ENCODE measurements around the gene RSRC2.
"Not testable (repeated sequence)": the region's sequence is repeated elsewhere in the genome, so short reads cannot be mapped to it uniquely, and the experiment has no call there.

The RSRC2 gene

GRCh38 chr12:122526683-122527477 lies at the start of gene RSRC2, which contains the start of gene KNTC1:
Gene RSRC2, minus strand, starts transcription at chr12:122526936. Its CDS starts 83 bp downstream, at chr12:122526853.
Gene KNTC1, plus strand, starts transcription at chr12:122527249. Its CDS starts 2,815 bp downstream, at chr12:122530064.
- H3K4me3 ChIP-seq (ENCODE audit: low read depth, low read length) = peak within 1 kb of the TSS; percentile 95

GRCh38 chr12:122571821-122572220 lies 45.1 kb upstream of the RSRC2 start:
- H3K4me3 ChIP-seq (ENCODE audit: low read depth, low read length) = no peak overlapping the region

GRCh38 chr12:122570006-122570405 lies 43.3 kb upstream of the RSRC2 start:
- H3K4me3 ChIP-seq (ENCODE audit: low read depth, low read length) = not testable (repeated sequence)

- no peak overlapping the region for H3K4me3 ChIP-seq (ENCODE audit: low read depth, low read length)
Measured at GRCh38 chr12:122569288-122569687, 42.6 kb upstream of the RSRC2 start.

DNA sequence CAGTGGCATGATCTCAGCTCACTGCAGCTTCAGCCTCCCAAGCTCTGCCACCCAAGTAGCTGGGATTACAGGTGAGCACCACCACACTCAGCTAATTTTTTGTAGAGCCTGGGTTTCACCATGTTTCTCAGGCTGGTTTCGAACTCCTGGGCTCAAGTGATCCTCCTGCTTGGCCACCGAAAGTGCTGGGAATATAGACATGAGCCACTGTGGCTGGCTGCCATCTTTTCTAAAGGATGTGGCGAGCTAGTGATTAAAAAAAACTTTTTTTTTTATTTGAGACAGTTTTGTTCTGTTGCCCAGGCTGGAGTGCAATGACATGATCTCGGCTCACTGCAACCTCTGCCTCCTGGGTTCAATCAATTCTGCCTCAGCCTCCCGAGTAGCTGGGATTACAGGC lies 40.1 kb upstream of the RSRC2 start:
- H3K4me3 ChIP-seq (ENCODE audit: low read depth, low read length) = not testable (repeated sequence)

DNA sequence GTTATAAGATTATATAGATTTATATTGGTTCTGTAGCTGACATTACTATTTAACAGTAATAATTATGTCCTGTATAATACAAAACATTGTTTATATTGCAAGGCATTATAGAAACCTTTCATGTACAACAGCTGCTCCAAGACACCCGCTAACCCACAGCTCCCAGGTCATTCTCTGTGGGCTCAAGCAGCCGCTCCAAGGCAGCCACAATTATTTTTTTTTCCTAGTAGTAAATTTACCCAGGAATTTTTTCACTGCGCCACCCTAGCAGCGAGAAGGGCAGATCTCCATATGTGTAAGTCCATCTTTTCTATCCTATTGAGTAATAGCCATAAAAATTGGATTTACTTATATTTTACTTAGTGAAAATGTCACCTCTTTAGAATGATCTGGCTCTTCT lies 36.6 kb upstream of the RSRC2 start:
- no peak overlapping the region for H3K4me3 ChIP-seq (ENCODE audit: low read depth, low read length)

DNA sequence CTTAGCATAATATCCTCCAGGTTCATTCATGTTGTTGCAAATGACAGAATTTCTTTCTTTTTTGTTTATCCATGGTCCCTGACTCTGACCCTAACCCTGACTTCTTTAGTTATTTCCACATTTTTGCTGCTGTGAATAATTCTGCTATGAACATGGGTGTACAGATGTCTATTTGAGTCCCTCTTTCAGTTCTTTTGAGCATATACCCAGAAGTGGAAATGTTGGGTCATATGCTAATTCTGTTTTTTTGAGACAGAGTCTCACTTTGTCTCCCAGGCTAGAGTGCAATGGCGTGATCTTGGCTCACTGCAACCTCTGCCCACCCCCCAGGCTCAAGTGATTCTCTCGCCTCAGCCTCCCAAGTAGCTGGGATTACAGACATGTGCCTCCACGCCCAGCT lies 33.4 kb upstream of the RSRC2 start:
- H3K4me3 ChIP-seq (ENCODE audit: low read depth, low read length) = no peak overlapping the region

DNA sequence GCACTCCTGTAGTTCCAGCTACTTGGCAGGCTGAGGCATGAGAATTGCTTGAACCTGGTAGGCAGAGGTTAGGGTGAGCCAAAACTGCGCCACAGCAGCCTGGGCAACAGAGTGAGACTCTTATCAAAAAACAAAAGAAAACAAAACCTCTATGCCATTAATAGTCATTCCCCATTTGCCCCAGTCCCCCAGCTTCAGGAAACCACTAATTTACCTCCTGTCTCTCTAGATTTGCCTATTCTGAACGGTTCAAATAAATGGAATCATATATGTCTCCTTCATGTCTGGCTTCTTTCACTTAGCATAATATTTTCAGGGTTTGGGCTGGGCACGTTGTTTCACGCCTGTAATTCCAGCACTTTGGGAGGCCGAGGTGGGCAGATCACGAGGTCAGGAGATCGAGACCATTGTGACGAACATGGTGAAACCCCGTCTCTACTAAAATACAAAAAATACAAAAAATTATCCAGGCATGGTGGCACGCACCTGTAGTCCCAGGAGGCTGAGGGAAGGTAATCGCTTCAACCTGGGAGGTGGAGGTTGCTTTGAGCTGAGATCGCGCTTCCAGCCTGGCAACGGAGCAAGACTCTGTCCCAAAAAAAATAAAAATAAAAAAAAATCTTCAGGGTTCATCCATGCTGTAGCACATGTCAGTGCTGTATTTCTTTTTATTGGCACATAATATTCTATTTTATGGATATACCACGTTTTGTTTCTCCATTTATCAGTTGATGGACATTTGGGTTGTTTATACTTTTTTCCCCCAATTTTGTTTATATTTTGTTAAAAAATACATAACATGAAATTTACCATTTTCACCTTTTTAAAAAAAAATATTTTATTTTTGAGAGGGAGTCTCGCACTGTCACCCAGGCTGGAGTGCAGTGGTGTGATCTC lies 32.3 kb upstream of the RSRC2 start:
- no peak overlapping the region for H3K4me3 ChIP-seq (ENCODE audit: low read depth, low read length)

GRCh38 chr12:122547330-122547729 lies 20.6 kb upstream of the RSRC2 start:
- no peak overlapping the region for H3K4me3 ChIP-seq (ENCODE audit: low read depth, low read length)

- no peak overlapping the region for H3K4me3 ChIP-seq (ENCODE audit: low read depth, low read length)
Measured at GRCh38 chr12:122545855-122546254, 19.1 kb upstream of the RSRC2 start.

DNA sequence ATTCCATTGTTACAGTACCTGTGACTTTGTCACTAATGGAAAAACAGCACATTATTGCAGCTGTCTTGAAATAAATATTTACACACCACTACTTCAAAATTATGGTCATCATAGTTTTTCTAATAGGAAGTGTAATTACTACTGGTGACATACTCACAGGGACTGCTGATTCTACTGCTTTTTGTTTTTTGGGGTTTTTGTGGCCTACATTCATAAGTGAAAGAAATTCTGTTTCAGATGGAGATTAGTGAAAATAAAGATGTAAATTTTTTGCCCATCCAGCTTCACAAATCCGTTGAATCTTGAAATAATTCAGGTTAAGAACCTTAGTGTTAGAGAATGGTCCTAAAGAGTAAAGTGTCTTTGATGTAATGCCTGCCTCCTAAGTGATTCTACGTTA lies 17.8 kb upstream of the RSRC2 start:
- no peak overlapping the region for H3K4me3 ChIP-seq (ENCODE audit: low read depth, low read length)

DNA sequence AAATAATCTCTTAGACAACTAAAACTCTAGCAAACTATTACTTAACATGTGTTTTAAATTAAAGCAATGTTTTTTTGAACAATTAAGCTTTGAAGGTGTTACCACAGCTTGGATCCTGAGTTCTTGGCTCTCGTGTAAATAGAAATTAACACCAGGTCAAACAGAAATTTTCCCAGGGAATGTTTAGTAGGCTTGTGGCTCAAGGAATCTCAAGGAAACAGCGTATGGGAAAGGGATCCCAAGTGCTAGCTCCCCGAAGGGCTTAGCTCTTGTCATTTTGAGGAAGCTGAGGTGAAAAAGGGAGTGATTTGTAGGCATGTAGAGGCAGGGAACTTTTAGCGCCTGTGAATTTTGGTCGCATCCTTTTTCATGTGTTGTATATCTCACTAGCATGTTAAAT lies 11.8 kb upstream of the RSRC2 start:
- no peak overlapping the region for H3K4me3 ChIP-seq (ENCODE audit: low read depth, low read length)

- no peak overlapping the region for H3K4me3 ChIP-seq (ENCODE audit: low read depth, low read length)
Measured at GRCh38 chr12:122537021-122537420, 10.3 kb upstream of the RSRC2 start.

DNA sequence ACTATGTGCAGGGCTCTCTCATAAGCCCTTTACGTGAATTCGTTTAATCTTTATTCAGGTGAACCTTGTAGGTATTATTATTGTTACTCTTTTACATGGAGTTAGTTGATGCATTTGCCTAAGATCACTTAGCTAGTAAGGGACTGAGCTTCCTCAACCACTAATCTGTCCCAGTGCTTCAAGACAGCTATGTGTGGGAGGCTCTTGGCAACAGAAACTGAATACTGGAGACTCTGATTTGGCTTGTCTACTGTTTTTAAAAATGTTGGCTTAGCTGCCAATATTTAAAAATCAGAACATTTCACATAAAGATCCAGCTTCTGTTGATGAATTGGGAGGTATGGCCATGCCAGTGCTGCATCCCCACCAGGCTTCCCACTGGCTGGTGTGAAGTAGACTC lies 7.1 kb upstream of the RSRC2 start:
- no peak overlapping the region for H3K4me3 ChIP-seq (ENCODE audit: low read depth, low read length)

DNA sequence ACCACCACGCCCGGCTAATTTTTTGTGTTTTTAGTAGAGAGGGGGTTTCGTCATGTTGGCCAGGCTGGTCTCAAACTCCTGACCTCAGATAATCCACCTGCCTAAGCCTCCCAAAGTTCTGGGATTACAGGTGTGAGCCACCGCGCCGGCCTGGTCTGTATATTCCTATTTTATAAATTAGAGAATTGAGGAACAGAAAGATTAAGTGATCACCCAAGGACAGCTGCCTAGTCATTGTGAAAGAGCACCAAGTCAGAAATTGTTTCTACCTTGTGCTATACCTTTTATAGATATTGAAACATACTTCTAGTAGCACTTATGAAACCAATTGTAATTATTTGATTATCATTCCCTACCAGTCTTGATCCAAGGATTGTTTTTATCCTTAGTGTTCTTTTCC lies 2.3 kb upstream of the RSRC2 start:
- H3K4me3 ChIP-seq (ENCODE audit: low read depth, low read length) = no peak overlapping the region

DNA sequence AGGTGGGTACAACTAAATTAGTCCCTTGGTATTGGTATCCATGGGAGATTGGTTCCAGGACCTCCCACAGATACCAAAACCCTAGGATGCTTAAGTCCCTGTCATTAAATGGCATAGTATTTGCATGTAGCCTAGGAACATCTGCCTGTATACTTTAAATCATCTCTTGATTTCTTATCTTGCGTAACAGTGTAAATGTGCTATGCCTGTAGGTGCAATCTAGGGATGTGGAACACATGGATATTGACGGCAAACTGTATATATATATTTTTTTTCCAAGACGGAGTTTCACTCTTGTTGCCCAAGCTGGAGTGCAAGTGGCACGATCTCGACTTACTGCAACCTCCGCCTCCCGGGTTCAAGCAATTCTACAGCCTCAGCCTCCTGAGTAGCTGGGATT lies 1.8 kb upstream of the RSRC2 start:
- H3K4me3 ChIP-seq (ENCODE audit: low read depth, low read length) = peak overlapping the region; percentile 95

DNA sequence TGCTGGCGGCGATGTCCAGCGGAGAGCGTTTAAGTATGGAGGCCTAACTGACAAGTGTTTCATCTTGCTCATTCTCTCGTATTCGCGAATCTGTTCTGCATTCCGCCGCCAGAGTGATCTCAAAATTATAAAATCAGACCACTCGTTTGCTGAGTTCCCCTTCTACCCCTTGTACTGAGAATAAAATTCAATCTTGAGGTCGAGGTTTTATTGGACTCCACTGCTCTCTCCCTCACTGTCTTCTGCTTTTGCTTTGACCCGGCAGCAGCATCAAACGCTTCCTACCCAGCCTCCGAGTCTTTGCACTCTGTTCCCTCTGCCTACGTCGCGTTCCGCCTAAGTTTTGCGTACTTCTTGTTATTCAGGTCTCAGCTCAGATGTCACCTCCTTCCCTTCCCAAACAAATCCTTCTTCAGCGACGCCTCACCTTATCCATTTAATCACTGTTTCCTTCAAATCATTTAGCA lies 775 bp upstream of the RSRC2 start:
- H3K4me3 ChIP-seq (ENCODE audit: low read depth, low read length) = peak overlapping the region; percentile 95

DNA sequence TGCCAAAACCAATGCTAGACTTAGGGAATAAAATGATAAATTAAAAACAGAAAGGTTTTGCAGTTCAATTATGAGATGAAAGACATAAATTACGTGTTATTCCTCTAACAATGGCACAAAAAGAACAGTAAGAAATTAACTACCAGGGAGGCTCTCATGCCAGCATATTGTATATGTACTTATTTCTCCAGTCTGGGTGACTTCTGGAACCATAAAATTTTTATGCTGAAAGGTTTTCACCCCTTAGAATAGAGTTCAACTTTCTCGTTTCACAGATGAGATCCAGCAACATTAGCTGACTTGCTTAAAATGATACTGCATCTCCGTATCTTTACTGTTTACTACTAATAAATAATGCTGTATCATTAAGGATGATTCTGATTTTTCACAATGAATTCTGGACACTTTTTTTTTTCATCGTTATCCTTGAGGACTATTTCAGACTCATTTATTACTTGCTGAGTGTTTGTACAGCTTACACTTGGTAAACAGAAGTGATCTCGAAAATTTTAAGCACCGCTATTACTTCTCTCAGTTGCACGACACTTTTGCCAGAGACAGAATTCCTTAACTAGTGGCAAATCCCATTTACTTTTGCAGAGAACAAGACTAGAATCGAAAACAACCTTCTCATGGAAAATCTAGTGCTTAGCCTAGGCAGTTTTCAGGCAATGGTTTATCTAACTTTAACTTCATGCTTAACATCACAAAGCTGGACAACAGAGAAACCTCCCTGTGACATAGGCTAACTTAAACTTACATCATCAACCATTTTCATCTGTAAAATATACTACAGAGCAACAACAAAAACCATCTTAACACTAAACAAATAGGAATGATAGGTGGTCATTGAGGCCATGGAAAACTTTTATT lies 2.7 kb downstream of the RSRC2 start:
- peak overlapping the region; percentile 39 for H3K4me3 ChIP-seq (ENCODE audit: low read depth, low read length)

GRCh38 chr12:122523280-122523679 lies 3.5 kb downstream of the RSRC2 start:
- H3K4me3 ChIP-seq (ENCODE audit: low read depth, low read length) = no peak overlapping the region

DNA sequence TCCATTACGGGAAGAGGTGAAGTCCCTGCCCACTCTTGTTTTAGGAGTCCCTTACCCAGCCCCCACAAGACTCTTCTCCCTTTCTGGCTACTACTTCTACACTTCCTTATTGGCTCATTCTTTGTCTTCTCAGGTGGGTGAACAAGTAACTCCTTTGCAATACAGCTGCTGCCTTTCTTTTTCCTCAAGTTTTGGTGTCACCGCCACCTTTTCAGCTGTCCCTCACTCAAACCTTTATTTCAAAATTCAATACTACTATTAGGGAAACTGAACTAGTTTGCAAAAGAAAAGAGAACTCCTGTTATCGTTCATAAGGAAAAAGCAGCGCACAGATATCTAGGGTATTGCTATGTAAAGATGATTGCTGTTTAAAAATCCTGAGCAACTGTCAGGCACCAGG lies 6.1 kb downstream of the RSRC2 start:
- H3K4me3 ChIP-seq (ENCODE audit: low read depth, low read length) = no peak overlapping the region

DNA sequence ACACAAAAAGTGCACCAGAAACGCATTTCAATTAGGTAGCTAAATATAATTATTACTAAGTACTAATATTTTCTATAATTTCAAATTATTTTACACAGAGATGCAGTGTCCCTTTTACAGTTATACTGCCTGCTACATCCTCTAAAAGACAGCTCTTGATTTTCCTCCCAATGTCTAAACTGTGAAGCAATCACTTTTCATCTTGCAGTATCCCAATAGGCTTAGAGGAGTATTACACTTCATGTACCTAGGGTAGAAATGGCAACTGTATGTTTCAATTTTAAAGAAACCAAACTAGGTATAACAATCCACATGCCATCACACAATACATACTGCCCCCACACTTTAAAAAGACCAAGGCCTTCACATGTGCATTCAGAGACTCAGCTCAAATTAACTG lies 7.3 kb downstream of the RSRC2 start:
- no peak overlapping the region for H3K4me3 ChIP-seq (ENCODE audit: low read depth, low read length)
